ENCODE data around the gene TRRAP.

The TRRAP gene

DNA sequence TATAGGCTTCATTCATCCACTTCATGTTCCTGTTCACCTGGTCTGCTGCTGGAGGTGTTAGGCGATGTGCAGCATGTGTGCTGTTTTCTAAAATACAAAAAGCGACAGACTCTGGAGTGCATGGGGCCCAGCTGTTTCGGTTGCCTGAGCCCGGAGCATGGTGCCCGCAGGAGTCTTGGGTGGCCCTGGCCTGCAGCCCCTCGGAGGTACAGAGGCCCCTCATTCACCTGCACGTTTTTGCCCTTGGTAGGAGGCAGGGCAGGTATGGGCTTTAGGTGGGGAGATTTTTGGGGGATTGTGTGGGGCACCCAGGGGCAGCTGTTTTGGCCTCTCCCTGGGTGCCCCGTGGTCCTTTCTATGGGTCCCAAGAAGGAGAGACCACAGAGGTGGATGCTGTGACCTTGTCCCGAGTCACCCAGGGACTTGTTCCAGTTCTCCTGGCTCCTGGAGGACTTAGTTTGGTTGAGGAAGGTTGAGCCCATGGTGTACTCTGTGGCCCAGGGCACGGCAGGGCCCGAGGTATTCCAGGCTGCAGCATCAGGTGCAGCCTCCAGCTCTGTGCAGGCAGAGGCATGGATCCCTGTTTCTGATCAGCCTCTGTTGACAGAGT is 130.7 kb downstream of the TRRAP start:
- no peak for DNase-seq

DNA sequence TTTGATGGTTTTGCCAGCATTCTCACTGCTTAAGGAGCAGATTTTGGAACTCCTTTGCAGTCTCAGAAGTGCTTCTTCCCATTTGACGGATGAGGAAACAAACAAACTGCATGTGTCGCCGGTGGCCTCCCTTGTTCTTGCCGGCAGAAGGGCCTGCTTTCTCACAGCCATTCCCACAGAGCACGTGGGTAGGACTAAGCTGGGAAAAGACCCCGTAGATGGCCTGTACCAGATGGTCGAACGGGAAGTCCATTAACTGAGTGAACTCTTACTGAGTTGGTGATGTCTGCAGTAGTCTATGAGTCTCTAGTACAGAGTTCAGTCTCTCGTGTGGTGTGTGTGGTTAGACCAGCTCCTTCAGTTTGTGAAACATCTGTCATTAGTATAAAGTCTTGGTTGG is 131.9 kb downstream of the TRRAP start:
- no peak for DNase-seq

DNA sequence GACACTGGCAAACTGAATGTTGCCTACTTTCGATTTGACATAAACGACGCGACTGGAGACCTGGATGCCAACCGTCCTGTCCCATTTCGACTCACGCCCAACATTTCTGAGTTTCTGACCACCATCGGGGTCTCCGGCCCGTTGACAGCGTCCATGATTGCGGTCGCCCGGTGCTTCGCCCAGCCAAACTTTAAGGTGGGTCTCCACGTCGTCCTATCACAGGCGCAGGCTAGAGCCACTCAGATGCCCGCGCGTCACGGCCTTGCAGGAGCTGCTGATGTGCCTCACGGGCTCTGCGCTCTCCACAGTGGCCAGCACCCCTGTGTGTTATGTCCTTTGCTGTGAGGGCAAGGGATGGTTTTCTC is 133.0 kb downstream of the TRRAP start:
- DNase-seq: no peak

DNA sequence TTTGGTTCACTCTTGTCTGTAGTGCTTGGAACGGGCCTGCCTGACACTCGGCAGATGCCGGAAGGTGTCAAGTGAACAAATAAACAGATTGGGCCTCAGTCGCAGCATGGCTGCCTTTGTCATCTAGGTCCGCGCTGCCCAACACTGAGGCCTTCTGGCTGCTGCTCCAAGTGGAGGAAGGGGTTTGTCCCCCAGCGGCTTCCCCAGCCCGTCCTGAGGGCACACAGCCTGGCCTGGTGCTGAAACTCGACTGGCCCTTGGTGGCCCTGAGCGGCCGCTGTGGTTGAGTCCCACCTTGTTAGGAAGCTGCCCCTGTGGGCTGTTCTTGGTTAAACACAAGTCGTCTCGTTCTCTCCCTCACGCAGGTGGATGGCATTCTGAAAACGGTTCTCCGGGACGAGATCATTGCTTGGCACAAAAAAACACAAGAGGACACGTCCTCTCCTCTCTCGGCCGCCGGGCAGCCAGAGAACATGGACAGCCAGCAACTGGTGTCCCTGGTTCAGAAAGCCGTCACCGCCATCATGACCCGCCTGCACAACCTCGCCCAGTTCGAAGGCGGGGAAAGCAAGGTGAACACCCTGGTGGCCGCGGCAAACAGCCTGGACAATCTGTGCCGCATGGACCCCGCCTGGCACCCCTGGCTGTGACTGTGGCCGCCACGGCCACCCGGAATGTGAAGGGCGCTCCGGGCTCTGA is 133.5 kb downstream of the TRRAP start:
- no peak for DNase-seq

DNA sequence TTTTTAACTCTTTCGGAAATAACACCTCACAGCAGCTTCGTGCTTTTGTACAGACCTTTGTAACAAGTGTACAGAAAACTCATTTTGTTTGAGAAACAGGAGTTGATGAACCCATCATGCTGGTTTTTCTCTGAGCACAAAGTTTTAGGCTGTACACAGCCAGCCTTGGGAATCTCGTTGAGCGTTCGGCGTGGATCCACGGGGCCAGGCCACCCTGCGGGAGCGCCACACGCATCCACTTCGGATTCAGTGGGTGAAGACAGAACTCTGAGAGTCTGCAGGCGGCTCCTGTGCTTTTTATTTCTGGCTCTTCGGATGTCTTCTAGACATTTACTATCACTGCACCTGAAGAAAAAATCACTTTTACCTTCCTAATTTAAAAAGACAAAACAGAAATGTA is 134.4 kb downstream of the TRRAP start:
- DNase-seq: no peak

DNA sequence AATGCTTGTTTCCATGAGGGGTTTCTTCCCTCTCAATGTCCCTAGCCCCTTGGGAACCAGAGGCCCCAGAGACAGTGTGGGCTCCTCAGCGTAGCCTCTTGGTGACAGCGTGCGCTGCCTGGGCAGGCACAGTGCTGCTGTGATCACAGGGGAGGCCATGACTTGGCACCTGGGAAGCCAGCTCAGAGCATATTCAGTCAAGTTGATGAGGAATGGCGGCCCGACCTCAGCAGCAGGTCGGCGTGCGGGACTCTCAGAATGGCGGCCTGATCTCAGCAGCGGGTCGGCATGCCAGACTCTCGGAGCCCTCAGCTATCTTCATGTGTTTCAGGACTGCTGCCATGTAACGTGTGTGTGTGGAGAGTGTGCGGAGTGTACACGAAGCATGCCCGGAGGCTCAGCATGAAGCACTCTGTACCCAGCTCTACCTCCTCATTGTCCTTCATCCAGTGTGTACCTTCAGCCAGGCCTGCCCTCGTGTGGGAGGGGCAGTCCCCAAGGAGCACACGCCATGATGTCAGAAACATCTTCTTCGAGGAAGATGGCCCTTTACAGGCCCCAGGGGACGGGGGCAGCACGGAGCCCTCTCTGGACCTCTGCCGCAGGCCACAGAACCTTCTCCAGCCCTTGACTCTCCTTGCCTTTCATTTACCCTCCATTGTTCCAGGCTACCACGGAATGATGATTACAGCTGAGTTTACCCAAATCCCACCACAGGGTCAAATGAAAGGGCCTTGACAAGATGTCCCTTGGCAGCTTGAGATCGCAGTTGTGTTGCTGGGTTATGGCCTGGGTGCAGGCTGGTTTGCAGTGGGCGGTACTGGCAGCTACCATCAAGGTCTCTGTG is 135.2 kb downstream of the TRRAP start:
- no peak for DNase-seq

DNA sequence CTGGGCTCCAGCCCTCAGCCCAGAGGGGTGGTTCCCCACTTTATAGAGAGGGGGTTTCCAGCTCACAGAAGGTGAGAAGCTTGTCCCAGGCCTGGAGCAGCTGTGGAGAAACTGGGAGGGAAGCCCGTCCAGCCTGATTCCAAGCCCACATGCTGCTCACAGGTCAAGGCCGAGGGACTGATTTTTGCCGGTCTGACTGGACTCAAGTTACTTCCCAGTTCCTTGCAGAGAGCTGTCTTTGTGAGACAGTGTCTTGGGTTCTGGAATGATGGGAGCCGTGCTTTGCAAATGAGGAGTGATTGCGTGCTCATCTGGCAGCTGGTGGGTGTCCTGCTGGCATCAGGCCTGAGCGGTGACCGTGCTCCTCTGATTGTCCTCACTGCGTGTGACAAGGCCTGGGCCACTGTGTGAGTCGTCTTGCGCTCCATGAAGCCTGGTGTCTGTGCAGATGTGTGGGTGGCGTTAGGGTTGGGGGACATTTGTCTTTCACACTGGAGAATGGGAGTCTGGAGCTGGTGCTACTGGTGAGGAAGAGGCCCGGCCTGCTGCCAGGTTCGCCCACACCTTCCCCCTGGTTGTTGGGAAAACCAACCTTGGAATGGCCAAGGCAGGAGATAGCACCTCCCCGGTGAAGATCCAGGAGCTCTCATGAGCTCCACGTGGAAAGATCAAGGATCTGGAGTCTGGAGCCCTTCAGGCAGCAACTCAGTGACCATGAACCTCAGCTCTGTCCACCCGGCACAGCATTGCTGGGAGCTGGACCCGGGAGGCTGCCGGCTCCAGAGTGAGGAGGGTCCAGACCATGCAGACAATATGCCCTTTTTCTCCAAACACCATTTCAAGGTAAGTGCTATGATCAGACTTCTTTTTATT is 136.0 kb downstream of the TRRAP start:
- DNase-seq: no peak

DNA sequence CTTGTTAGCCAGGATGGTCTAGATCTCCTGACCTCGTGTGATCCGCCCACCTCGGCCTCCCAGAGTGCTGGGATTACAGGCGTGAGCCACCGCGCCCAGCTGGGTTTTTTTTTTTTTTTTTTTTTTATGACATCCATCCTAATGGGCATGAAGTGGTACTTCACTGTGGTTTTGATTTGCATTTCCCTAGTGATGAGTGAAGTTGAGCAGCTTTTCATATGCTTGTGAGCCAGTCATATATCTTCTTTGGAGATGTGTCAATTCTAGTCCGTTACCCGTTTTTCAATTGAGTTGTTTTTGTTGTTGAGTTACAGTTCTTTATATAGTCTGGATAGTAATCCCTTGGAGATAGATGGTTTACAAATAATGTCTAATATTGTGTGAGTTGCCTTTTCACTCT is 137.9 kb downstream of the TRRAP start:
- DNase-seq: no peak

DNA sequence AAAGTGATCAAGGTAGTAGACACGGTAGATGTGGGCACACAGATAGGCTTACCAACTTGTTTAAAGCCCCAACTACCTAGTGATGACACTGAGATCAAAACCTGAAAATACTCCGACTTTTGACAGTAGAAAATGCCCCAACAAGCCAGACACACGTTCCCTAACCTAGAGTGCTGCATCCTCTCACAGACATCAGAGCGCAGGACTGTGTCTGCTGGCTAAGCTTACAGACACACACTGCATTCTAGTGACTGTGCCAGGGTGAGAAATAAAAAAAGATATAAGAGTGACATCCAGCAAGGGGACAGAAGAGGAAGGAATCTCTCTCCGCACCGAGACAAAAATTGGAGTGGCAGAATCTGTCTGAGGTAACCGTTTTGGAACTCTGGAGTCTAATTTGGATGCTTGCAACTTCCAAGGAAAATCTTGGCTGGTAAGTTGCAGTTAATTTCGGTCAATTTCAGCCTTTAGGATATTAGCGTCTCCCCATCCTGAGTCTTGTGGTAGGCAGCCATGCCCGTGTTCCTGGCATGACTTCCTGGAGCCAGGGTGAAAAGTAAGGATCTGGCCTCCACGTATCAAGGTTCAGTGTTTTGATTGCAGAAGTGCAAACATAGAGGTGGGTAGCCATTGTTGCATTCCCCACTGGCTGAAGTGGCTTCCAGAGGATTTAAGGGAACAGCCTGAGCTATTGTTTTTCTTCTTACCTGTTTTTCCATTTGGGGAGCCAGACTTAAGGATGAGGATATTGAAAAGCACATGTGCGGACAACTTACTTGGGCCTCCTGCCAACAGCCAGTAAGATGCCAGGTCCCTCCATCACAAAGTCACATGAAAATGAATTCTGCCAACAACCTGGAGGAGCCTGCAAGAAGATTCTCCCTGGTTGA is 141.4 kb downstream of the TRRAP start:
- DNase-seq: no peak

DNA sequence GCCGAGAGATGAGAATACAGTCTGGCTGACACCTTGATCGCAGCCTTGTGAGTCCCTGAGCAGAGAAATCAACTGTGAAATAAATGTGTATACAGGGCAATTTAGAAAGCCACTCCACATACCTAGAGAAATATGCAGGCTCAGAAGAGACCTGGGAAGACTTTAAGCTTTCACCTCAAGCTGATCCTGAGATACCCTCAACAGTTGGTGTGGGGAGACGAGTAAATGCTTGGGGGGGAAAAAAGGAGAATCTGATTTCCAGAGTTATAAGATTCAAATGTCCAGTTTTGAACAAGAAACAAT is 142.0 kb downstream of the TRRAP start:
- no peak for DNase-seq

DNA sequence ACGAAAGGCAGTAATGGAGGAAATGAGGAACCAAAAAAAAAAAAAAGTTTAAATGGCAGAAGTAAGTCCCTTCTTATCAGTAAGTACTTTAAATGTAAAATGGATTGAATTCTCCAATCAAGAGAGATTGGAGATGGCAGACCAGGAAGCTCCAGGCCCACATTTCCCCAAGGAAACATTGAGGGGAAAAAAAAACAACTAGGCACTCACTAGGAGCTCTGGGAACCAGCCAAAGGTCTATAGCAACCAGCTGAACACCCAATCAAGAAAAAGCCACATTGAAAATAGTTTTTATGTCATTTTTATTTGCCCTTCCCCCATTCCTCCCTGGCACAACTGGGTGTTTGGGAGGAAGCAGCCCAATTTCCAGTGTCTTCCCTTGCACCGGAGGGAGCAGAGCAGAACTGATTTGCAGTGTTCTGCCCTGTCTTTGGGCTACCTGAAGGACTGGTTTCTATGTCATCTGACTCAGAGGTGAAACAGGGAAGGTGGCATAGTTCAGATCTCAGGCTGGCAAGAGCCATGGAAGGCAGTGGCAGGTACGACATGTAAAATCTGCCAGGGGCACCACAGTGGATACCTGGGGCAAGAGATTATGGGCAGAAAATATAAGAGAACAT is 143.7 kb downstream of the TRRAP start:
- no peak for DNase-seq

DNA sequence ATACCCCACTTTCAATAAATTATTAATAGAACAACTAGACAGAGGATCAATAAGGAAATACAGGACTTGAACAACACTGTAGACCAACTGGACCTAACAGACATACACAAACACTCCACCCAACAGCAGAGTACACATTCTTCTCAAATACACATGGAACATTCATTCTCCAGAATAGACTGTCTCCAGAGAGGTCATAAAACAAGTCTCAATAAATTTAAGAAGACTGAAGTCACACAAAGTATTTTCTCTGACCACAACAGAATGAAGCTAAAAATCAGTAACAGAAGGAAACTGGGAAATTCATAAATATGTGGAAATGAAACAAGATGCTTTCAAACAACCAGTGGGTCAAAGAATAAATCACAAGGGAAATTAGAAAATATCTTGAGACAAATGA is 145.7 kb downstream of the TRRAP start:
- DNase-seq: no peak

DNA sequence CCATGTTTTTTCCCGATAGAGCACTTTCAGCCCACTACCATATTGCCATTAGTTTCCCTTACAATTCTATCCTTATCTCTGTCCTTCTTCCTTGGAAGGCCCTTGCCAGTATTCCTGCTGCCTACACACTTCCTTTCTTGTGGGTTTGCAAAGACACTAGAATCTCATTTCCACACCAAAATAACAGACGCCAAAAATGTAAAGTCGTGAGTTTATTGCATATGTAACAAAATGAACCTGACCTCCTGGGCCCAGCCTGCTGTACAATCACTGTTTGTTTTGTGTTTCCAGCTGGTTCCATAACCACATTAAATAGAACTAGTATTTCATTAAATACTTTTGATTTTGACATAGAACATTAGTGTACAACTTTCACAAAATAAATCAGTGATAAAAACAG is 148.9 kb downstream of the TRRAP start:
- DNase-seq: no peak

DNA sequence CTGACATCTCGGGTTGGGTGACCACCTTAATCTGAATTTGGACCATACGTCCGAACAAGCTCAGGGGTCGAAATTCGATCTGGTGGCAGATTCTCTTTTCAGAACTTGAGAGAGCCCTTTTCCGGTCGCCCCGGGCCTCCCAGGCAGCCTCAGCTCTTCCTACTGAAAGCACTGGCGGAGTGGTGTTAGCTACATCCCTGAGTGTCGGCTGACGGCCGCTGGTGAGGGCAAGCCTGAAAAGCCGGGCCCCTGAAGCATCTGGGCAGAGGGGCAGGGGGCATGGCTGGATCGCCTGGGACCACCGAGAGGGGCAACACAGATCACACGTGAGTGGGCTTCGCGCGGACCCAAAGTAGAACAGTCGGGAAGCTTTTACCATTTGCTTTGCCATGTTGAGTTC is 149.5 kb downstream of the TRRAP start:
- DNase-seq: no peak

DNA sequence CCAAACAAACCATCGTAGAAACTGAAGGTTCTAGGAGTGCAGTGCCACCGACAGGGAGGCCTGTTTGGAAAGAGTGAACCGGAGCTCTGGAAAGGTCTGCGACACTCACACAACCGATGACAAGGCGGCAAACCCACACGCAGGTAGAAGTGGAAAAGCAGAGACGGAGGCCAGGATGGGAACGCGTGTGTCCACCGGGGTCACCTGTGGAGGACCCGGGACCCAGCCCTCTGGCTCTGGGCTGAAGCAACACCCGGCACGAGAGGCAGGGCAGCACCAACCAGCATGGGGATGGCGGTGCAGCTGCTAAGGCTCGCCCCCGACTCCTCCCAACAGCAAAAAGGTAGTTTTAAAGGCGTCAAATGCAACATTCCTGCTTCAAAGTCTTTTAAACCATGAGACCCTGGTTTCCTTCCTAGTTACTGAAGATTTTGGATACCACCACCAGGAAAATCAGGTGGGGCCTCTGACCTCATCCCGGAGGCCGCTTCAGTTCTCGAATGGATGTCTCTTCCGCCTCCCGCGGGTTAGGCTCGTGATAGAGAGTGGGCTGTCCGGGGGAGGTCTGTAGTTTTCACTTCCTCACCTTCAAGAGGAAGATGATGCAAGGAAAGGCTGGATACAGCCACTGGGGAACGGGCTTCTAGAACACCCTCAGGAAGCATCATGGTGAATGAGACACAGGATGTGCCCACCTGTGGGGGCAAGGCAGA is 150.1 kb downstream of the TRRAP start:
- no peak for DNase-seq

DNA sequence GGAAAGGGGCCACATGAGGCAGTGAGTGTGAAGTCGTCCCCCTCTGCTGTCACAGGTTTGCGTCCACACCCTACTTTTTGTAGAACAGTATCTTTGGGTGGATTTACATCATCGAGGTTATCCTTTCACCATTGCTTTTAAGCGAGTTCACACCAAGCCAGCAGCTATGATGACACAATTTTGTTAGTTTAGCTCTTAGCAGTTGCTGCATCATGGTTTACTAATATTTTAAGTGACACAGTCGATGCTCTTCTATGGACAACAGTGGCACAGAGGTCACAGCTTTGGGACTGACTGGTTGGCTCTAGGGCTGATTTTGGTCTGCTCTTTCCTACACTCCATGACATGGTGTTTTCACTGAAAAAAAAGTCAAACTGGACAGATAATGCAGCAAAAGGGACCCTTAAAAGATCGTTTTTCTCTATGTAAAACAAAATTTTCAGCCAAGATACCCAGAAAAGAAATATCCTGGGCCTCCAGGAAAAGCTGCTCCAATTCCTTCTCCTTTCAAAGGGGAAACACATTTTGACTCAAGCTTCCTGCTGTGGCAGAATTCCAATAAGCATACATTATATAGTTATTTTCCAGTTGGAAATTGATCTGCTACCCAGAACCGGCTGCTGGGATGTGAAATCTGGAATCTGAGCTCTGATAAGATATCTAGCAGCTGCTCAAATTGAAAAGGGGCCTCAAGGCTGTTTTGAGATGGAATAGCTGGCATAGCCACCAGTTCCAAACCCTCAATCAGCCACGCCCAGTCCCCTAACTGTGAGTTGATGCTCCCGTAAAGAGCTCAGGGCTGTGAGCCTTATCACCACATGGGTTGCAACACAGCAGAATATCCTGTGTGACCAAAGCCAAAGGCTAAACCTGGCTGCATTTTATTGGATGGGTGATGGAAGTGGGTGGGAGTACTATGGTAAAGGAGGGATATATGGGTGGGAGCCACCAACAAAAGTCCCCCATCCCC is 151.4 kb downstream of the TRRAP start:
- DNase-seq: no peak

DNA sequence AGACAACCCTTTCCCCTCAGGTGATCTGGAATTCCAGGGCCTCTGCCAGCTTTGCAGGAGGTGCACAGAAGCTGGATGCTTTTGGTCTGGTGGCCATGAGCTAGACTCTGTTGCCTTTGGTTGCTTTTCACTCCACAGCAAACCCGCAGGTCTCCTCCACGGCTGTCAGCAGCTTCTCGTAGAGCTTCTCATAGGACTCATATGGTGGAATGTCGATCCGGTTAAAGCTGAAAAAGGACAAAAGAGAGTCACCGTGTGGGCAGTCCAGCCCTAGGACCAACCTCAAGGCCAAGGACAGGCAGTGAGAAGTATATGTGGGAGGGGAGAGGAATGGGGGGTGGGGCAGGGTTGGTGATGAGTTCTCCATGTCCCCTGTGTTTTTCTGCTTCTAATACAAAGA is 152.1 kb downstream of the TRRAP start:
- DNase-seq: no peak

DNA sequence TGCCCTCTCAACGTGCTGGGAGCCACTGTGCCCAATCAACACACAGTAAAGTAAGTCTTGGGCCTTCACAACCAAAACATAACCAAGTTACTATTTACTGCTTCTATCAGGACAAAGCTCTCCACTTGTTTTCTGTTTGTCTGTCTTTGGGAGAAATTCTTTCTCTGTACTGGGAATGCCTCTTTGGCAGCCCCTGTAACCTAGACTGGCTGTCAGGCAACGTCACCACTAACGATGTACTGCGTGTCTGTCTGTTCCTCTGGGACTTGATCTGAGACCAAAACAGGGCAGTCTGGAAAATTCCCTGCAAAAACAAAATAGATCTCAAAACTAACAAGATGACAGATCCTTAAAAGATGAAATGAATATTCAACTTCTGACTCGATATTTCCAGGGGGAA is 152.6 kb downstream of the TRRAP start:
- no peak for DNase-seq

DNA sequence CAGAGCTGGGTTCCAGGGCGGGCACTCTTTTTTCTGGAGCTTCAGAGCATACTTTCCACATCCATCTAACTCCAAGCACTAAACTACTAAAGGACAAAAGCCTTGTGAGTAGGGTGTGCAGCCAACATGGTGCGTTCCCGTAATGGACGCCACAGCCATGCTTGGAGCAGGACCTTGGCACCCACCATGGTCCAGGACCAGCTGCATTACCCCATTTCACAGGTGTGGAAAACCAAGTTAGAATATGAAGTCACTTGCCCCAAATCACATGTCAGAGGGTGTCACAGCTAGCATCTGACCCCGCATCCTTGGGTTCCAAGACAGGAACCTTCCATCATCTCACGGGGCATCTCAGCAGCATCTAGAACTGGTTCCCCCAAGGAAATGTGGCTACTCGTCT is 153.2 kb downstream of the TRRAP start:
- no peak for DNase-seq

DNA sequence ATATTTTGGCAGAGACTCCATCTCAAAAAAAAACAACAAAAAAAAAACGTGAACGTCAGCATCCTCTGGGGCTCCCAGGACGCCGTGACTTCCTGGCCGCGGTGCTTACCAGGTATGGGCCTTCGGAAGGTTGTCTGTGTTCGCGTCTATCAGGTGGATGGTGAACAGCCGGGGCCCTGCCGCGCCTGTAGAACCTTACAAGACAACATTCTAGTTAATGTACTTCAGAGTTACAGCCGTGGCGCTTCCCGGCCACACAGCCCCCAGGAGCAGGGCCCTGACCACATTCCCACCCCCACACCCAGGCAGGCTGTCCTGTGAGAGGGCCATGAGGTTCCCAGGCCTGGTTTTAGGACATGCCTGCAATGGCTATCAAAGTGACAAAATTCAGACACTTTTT is 154.6 kb downstream of the TRRAP start:
- DNase-seq: no peak

Measured in eye (tissue), 1 donor.